SIG-M5 (cell line): Measurements from ENCODE around the gene CCDC57.

Experiments used
- DNase-seq: peaks from one replicate; lab custom pipeline; 2025; lab: John Stamatoyannopoulos, UW

CCDC57 gene

GRCh38 chr17:82092628-82092994 lies 120.0 kb downstream of the CCDC57 start:
- no peak for DNase-seq

- no peak for DNase-seq
Observed at GRCh38 chr17:82092094-82092586, 120.5 kb downstream of the CCDC57 start.

- DNase-seq: no peak
Observed at GRCh38 chr17:82091264-82092066, 121.2 kb downstream of the CCDC57 start.

- DNase-seq: no peak
Observed at GRCh38 chr17:82090549-82091263, 121.9 kb downstream of the CCDC57 start.

GRCh38 chr17:82089723-82090548 lies 122.7 kb downstream of the CCDC57 start:
- DNase-seq: no peak

GRCh38 chr17:82088838-82089722 lies 123.6 kb downstream of the CCDC57 start:
- DNase-seq: no peak

GRCh38 chr17:82087961-82088837 lies 124.4 kb downstream of the CCDC57 start:
- DNase-seq: no peak

- DNase-seq: no peak
Observed at GRCh38 chr17:82086941-82087906, 125.4 kb downstream of the CCDC57 start.

GRCh38 chr17:82085931-82086764 lies 126.5 kb downstream of the CCDC57 start:
- DNase-seq: no peak

- DNase-seq: no peak
Observed at GRCh38 chr17:82085031-82085861, 127.4 kb downstream of the CCDC57 start.

- DNase-seq: no peak
Observed at GRCh38 chr17:82084373-82085030, 128.1 kb downstream of the CCDC57 start.

- DNase-seq: no peak
Observed at GRCh38 chr17:82083533-82084359, 128.9 kb downstream of the CCDC57 start.

GRCh38 chr17:82083009-82083408 lies 129.6 kb downstream of the CCDC57 start:
- DNase-seq: no peak

- no peak for DNase-seq
Observed at GRCh38 chr17:82082456-82082855, 130.2 kb downstream of the CCDC57 start.

- no peak for DNase-seq
Observed at GRCh38 chr17:82081966-82082365, 130.7 kb downstream of the CCDC57 start.

- DNase-seq: no peak
Observed at GRCh38 chr17:82081546-82081945, 131.1 kb downstream of the CCDC57 start.
